ENCODE results near the gene DOCK7.
"Not testable (repeated sequence)": the region's sequence is repeated elsewhere in the genome, so short reads cannot be mapped to it uniquely, and the experiment has no call there.

DOCK7 gene

GRCh38 chr1:62608905-62609304 lies 79.3 kb downstream of the DOCK7 start:
- no peak for DNase-seq

- peak; percentile 78 for DNase-seq
Observed at GRCh38 chr1:62601457-62601856, 86.7 kb downstream of the DOCK7 start.

GRCh38 chr1:62599044-62599443 lies 89.1 kb downstream of the DOCK7 start:
- DNase-seq: peak; percentile 51

GRCh38 chr1:62597281-62597680 lies 90.9 kb downstream of the DOCK7 start, which contains the start of gene ANGPTL3:
Gene ANGPTL3, plus strand, starts transcription at chr1:62597520. Its CDS starts 47 bp downstream, at chr1:62597567.
- no peak for DNase-seq

- no peak for DNase-seq
Observed at GRCh38 chr1:62595647-62596046, 92.5 kb downstream of the DOCK7 start.

GRCh38 chr1:62593825-62594394 lies 94.3 kb downstream of the DOCK7 start:
- peak; percentile 24 for DNase-seq

GRCh38 chr1:62590970-62591368 lies 97.2 kb downstream of the DOCK7 start:
- DNase-seq: no peak

- no peak for DNase-seq
Observed at GRCh38 chr1:62590255-62590969, 97.8 kb downstream of the DOCK7 start.

- DNase-seq: peak; percentile 73
Observed at GRCh38 chr1:62589321-62589720, 98.9 kb downstream of the DOCK7 start.

- DNase-seq: peak; percentile 48
Observed at GRCh38 chr1:62588000-62588399, 100.2 kb downstream of the DOCK7 start.

GRCh38 chr1:62585469-62586155 lies 102.6 kb downstream of the DOCK7 start:
- DNase-seq: no peak

GRCh38 chr1:62573675-62574074 lies 114.5 kb downstream of the DOCK7 start:
- peak; percentile 20 for DNase-seq

- no peak for DNase-seq
Observed at GRCh38 chr1:62572476-62572875, 115.7 kb downstream of the DOCK7 start.

- DNase-seq: not testable (repeated sequence)
Observed at GRCh38 chr1:62571517-62571916, 116.7 kb downstream of the DOCK7 start.

GRCh38 chr1:62567926-62568325 lies 120.3 kb downstream of the DOCK7 start:
- not testable (repeated sequence) for DNase-seq

GRCh38 chr1:62567182-62567581 lies 121.0 kb downstream of the DOCK7 start:
- DNase-seq: not testable (repeated sequence)

GRCh38 chr1:62561306-62561705 lies 126.9 kb downstream of the DOCK7 start:
- DNase-seq: no peak

- DNase-seq: no peak
Observed at GRCh38 chr1:62544570-62544969, 143.6 kb downstream of the DOCK7 start.

- no peak for DNase-seq
Observed at GRCh38 chr1:62541048-62541447, 147.1 kb downstream of the DOCK7 start.

- no peak for DNase-seq
Observed at GRCh38 chr1:62539028-62539447, 149.1 kb downstream of the DOCK7 start.

- no peak for DNase-seq
Observed at GRCh38 chr1:62536865-62537264, 151.3 kb downstream of the DOCK7 start.

- DNase-seq: peak; percentile 49
Observed at GRCh38 chr1:62530516-62531154, 157.6 kb downstream of the DOCK7 start.

- DNase-seq: no peak
Observed at GRCh38 chr1:62529227-62529626, 159.0 kb downstream of the DOCK7 start.

Measured in EL (cell line).